Keratinocyte (primary cell): ENCODE data around the gene NALCN. TPM values are rescaled to one million over a fixed set of nuclear protein-coding genes. Genes with fewer than 3 reads are reported as not detected.

Experiments used
- DNase-seq: peaks from one replicate; pipeline ENCODE4 v3.0.0-alpha.2; 2011; ENCODE audit warnings: low read depth, missing footprints, low spot score
- FAIRE-seq: peaks from 2 replicates; lab custom pipeline; 2011; peaks lifted over from hg19 to GRCh38; lab: Jason Lieb, UNC
- H2AFZ ChIP-seq: 2 replicates; pipeline ENCODE4 v1.6.0; 2012; ENCODE audit warnings: low read length, control low read depth, inconsistent platforms; ENCODE audit not compliant: control insufficient read depth
- H3K27ac ChIP-seq: 2 replicates; pipeline ENCODE4 v1.5.1; 2011; ENCODE audit warnings: low read length; ENCODE audit not compliant: control insufficient read depth, insufficient read depth
- H3K27me3 ChIP-seq: 3 replicates; pipeline ENCODE4 v1.6.0; 2011; ENCODE audit warnings: low read length; ENCODE audit not compliant: control insufficient read depth, insufficient read depth; ENCODE audit errors: extremely low read depth
- H3K36me3 ChIP-seq, 2 experiments: 2 replicates in 1 of 2; 3 replicates in 1 of 2; pipeline ENCODE4 v1.5.1; 2011; ENCODE audit warnings: low read length in 2 of 2, mild to moderate bottlenecking in 1 of 2; ENCODE audit not compliant: control insufficient read depth in 2 of 2, insufficient read depth in 2 of 2; ENCODE audit errors: extremely low read depth in 1 of 2
- H3K4me1 ChIP-seq: 3 replicates; pipeline ENCODE4 v1.5.1; 2011; ENCODE audit warnings: low read length; ENCODE audit not compliant: control insufficient read depth, insufficient read depth; ENCODE audit errors: extremely low read depth
- H3K4me2 ChIP-seq: 3 replicates; pipeline ENCODE4 v1.6.0; 2011; ENCODE audit warnings: low read depth, low read length; ENCODE audit not compliant: control insufficient read depth, insufficient read depth; ENCODE audit errors: extremely low read depth
- H3K4me3 ChIP-seq, 3 experiments: fragments of 200-600 bp in 1 of 3; sonication (generic) in 1 of 3; 2 replicates in 2 of 3; 3 replicates in 1 of 3; pipeline ENCODE4 v1.5.1; 2011 to 2016; ENCODE audit warnings: low read length in 3 of 3, mild to moderate bottlenecking in 3 of 3, control low read depth in 2 of 3, inconsistent platforms in 1 of 3, low read depth in 1 of 3, mixed read lengths in 1 of 3, mixed run types in 1 of 3, moderate library complexity in 1 of 3; ENCODE audit not compliant: control insufficient read depth in 2 of 3, insufficient read depth in 2 of 3; ENCODE audit errors: extremely low read depth in 1 of 3
- H3K79me2 ChIP-seq: 2 replicates; pipeline ENCODE4 v1.6.0; 2012; ENCODE audit warnings: low read length; ENCODE audit not compliant: control insufficient read depth, insufficient read depth
- H3K9ac ChIP-seq: 3 replicates; pipeline ENCODE4 v1.6.0; 2011; ENCODE audit warnings: low read length; ENCODE audit not compliant: control insufficient read depth, insufficient read depth; ENCODE audit errors: extremely low read depth
- H3K9me1 ChIP-seq: 3 replicates; pipeline ENCODE4 v1.6.0; 2011; ENCODE audit warnings: low read length; ENCODE audit not compliant: control insufficient read depth, insufficient read depth; ENCODE audit errors: extremely low read depth
- H3K9me3 ChIP-seq: 2 replicates; pipeline ENCODE4 v1.5.1; 2012; ENCODE audit warnings: low read depth, low read length; ENCODE audit not compliant: control insufficient read depth
- H4K20me1 ChIP-seq: 3 replicates; pipeline ENCODE4 v1.6.0; 2011; ENCODE audit warnings: low read length; ENCODE audit not compliant: control insufficient read depth, insufficient read depth; ENCODE audit errors: extremely low read depth
- CTCF ChIP-seq, 3 experiments: IDR thresholded peaks in 1 of 3; conservative IDR thresholded peaks in 1 of 3; optimal IDR thresholded peaks in 1 of 3; 2 replicates in 2 of 3; 3 replicates in 1 of 3; pipeline versions ENCODE3 to v1.5.1; 2011; ENCODE audit warnings: low read length in 3 of 3, mild to moderate bottlenecking in 3 of 3, moderate library complexity in 2 of 3, control low read depth in 1 of 3, inconsistent platforms in 1 of 3; ENCODE audit not compliant: insufficient read depth in 2 of 3; ENCODE audit errors: extremely low read depth in 1 of 3
- EZH2 ChIP-seq: IDR thresholded peaks from one replicate; pipeline ENCODE4 v1.6.1; 2012; ENCODE audit warnings: inconsistent platforms, mild to moderate bottlenecking, low read length, moderate library complexity
- dilution Hi-C: fragments of 300-500 bp; cut with MboI; formaldehyde crosslinking; loops from one replicate; pipeline ENCODE4 v1.7.0; 2020; ENCODE audit warnings: low sequenced_read_pairs; ENCODE audit not compliant: extremely low pct_ligation_motif_present
- polyA plus RNA-seq, 5 experiments: library from polyadenylated mRNA; depleted of rRNA in 3 of 5; stranded (reverse) in 3 of 5; stranded (forward) in 1 of 5; unstranded in 1 of 5; fragments of >200 nt; gene quantifications; 1 replicate in 1 of 5; 2 replicates in 3 of 5; 3 replicates in 1 of 5; pipeline versions ENCODE4 v1.2.1 to v1.2.3, GENCODE V29; 2011 to 2012; ENCODE audit warnings: missing spikeins in 2 of 5, low read depth in 1 of 5, low replicate concordance in 1 of 5

NALCN gene
- polyA plus RNA-seq, 1 donor (not counting 4 experiments of a cell fraction or from before 2014, with no cell fraction given) = 0.16 TPM

- FAIRE-seq (no peak), DNase-seq (no peak)
- no peaks in the 10 kb centered on the region for H3K27me3 ChIP-seq
- H3K9ac ChIP-seq = no peak overlapping the region
- H2AFZ ChIP-seq = no peak overlapping the region
- no peaks in the 10 kb centered on the region for H3K9me3 ChIP-seq
- H3K79me2 ChIP-seq = no peaks in the 10 kb centered on the region
- H3K4me2 ChIP-seq = no peak overlapping the region
- dilution Hi-C loops = no loop called here
- H4K20me1 ChIP-seq = no peaks in the 10 kb centered on the region
- no peaks in the 10 kb centered on the region for H3K4me1 ChIP-seq
- H3K27ac ChIP-seq = no peak overlapping the region
- TF ChIP-seq EZH2 (no peak), CTCF (optimal IDR thresholded peaks at IDR 0.05 in 1 of 3, IDR thresholded peaks at IDR 0.05 in 1 of 3, conservative IDR thresholded peaks at IDR 0.05 in 1 of 3; ENCODE audit: extremely low read depth in 1 of 3, insufficient read depth in 2 of 3, low read length in 3 of 3) (no peak)
- H3K9me1 ChIP-seq = no peaks in the 10 kb centered on the region
- H3K4me3 ChIP-seq = no peak overlapping the region
- no peaks in the 10 kb centered on the region for H3K36me3 ChIP-seq
Observed at GRCh38 chr13:101123028-101123427, 293.3 kb downstream of the NALCN start.

- H3K9me3 ChIP-seq = no peaks in the 10 kb centered on the region
- TF ChIP-seq EZH2 = no peak
- TF ChIP-seq CTCF (optimal IDR thresholded peaks at IDR 0.05 in 1 of 3, IDR thresholded peaks at IDR 0.05 in 1 of 3, conservative IDR thresholded peaks at IDR 0.05 in 1 of 3; ENCODE audit: extremely low read depth in 1 of 3, insufficient read depth in 2 of 3, low read length in 3 of 3) = no peak
- no peaks in the 10 kb centered on the region for H3K36me3 ChIP-seq
- no peak overlapping the region for H3K27ac ChIP-seq
- FAIRE-seq (no peak), DNase-seq (no peak)
- no peaks in the 10 kb centered on the region for H4K20me1 ChIP-seq
- H3K79me2 ChIP-seq = no peaks in the 10 kb centered on the region
- dilution Hi-C loops = no loop called here
- no peak overlapping the region for H2AFZ ChIP-seq
- no peak overlapping the region for H3K4me3 ChIP-seq
- H3K9ac ChIP-seq = no peak overlapping the region
- H3K4me1 ChIP-seq = no peaks in the 10 kb centered on the region
- no peaks in the 10 kb centered on the region for H3K9me1 ChIP-seq
- no peaks in the 10 kb centered on the region for H3K27me3 ChIP-seq
- H3K4me2 ChIP-seq = no peak overlapping the region
Observed at GRCh38 chr13:101121608-101122007, 294.7 kb downstream of the NALCN start.
